Natural killer cell (primary cell): ENCODE measurements around the gene EPB41L3. TPM values are rescaled to one million over a fixed set of nuclear protein-coding genes. Genes with fewer than 3 reads are reported as not detected.

Source experiments
- ATAC-seq, 3 donors: fragments of 150-1000 bp in 2 of 3; fragments of 200-7000 bp in 1 of 3; cut with Tn5 transposase; 1 replicate in 1 of 3; 2 replicates in 2 of 3; pipeline ENCODE4 v1.10.0; 2021; ENCODE audit warnings: mild to moderate bottlenecking in 2 of 3, moderate library complexity in 2 of 3
- DNase-seq, 2 donors: peaks; one replicate each; pipeline versions ENCODE4 v3.0.0 to v3.0.0-alpha.2; 2013 to 2021; ENCODE audit warnings: mixed read lengths in 1 of 2
- H3K27ac ChIP-seq: one replicate; pipeline ENCODE4 v1.5.1; 2013; ENCODE audit warnings: mild to moderate bottlenecking, low read length
- H3K27me3 ChIP-seq: one replicate; pipeline ENCODE4 v1.6.1; 2013; ENCODE audit warnings: low read length; ENCODE audit not compliant: control insufficient read depth, insufficient read depth
- H3K36me3 ChIP-seq: one replicate; pipeline ENCODE4 v1.6.1; 2013; ENCODE audit warnings: low read length; ENCODE audit not compliant: control insufficient read depth, insufficient read depth
- H3K4me1 ChIP-seq: one replicate; pipeline ENCODE4 v1.6.1; 2013; ENCODE audit warnings: low read length; ENCODE audit not compliant: control insufficient read depth, insufficient read depth
- H3K4me3 ChIP-seq: one replicate; pipeline ENCODE4 v1.5.1; 2013; ENCODE audit warnings: low read length
- H3K9me3 ChIP-seq: one replicate; pipeline ENCODE4 v1.6.1; 2013; ENCODE audit warnings: low read length; ENCODE audit not compliant: control insufficient read depth, insufficient read depth
- H3K27ac Mint-ChIP-seq, 2 donors: one replicate each; pipeline ENCODE4 v1.8.0; 2022; ENCODE audit warnings: mild to moderate bottlenecking in 2 of 2, mixed read lengths in 2 of 2, moderate library complexity in 1 of 2
- H3K27me3 Mint-ChIP-seq, 2 donors: one replicate each; pipeline ENCODE4 v1.8.0; 2022; ENCODE audit warnings: low read depth in 2 of 2, mixed read lengths in 2 of 2
- H3K36me3 Mint-ChIP-seq: one replicate; pipeline ENCODE4 v1.8.0; 2022; ENCODE audit warnings: mixed read lengths
- H3K4me1 Mint-ChIP-seq, 2 donors: one replicate each; pipeline ENCODE4 v1.8.0; 2022; ENCODE audit warnings: mixed read lengths in 2 of 2
- H3K4me3 Mint-ChIP-seq: one replicate; pipeline ENCODE4 v1.8.0; 2022; ENCODE audit warnings: mild to moderate bottlenecking, moderate library complexity, mixed read lengths
- H3K9me3 Mint-ChIP-seq, 2 donors: one replicate each; pipeline ENCODE4 v1.8.0; 2022; ENCODE audit warnings: mixed read lengths in 2 of 2
- WGBS: methylation state at CpG from one replicate; pipeline ENCODE4 v1.1.7; 2013; ENCODE audit warnings: missing lambda C conversion rate; ENCODE audit not compliant: insufficient coverage; 5-methylcytosine and 5-hydroxymethylcytosine counted together
- intact Hi-C: fragments of 100-400 bp; cut with micrococcal nuclease; formaldehyde crosslinking; loops from one replicate; pipeline ENCODE4 v1.14.2; 2022
- total RNA-seq, 4 donors: library from RNA; stranded (reverse); fragments of 120-200 nt in 1 of 4; gene quantifications; one replicate each; pipeline versions ENCODE4 v1.2.3 to v1.2.4, GENCODE V29; 2013 to 2022
- TF ChIP-seq, protein P1 (sequence below): fragments of 200-600 bp; IDR thresholded peaks from one replicate; pipeline ENCODE4 v1.8.0; 2022; ENCODE audit warnings: antibody characterized with exemption

Gene EPB41L3
- total RNA-seq, 3 donors from 2014 or later (not counting 1 experiment from before 2014, with no cell fraction given): 3.3 to 6.0 (median 4.4) TPM

DNA sequence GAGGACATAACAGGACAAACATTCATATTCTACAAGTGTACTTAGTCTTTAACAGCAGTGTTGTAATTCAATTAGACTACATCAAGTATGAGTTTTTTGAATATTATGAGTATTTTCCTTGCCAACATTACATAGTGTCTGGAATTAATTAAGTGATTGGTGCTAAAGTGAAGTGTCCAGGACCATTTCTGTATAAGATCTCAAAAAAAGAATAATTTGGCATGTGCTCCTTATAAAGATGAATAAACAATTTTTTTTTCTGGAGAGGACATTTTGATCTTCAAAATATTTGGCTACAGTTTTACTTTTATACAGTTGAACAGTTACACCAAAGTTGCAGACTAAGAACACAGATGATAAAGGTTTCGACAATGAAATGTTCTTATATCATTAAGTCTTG is 15.1 kb upstream of the EPB41L3 start:
- no peak overlapping the region for H3K27ac ChIP-seq
- H3K36me3 ChIP-seq: no peaks in the 10 kb centered on the region
- no peak for ATAC-seq
- H3K27me3 ChIP-seq: no peaks in the 10 kb centered on the region
- no peak overlapping the region for H3K4me3 Mint-ChIP-seq
- H3K4me1 Mint-ChIP-seq: no peaks in the 10 kb centered on the region
- H3K9me3 Mint-ChIP-seq: peaks cover 0 to 5% of the 10 kb centered on the region in 2 donors
- no peaks in the 10 kb centered on the region for H3K36me3 Mint-ChIP-seq
- H3K27ac Mint-ChIP-seq: no peak overlapping the region
- WGBS: no CpG with 5 or more reads among the region's 1 CpG
- intact Hi-C loops: no loop called here
- H3K9me3 ChIP-seq: no peaks in the 10 kb centered on the region
- H3K4me1 ChIP-seq: no peaks in the 10 kb centered on the region
- DNase-seq: no peak
- H3K27me3 Mint-ChIP-seq: peaks cover 0 to 6% of the 10 kb centered on the region in 2 donors
- TF ChIP-seq, protein P1, sequence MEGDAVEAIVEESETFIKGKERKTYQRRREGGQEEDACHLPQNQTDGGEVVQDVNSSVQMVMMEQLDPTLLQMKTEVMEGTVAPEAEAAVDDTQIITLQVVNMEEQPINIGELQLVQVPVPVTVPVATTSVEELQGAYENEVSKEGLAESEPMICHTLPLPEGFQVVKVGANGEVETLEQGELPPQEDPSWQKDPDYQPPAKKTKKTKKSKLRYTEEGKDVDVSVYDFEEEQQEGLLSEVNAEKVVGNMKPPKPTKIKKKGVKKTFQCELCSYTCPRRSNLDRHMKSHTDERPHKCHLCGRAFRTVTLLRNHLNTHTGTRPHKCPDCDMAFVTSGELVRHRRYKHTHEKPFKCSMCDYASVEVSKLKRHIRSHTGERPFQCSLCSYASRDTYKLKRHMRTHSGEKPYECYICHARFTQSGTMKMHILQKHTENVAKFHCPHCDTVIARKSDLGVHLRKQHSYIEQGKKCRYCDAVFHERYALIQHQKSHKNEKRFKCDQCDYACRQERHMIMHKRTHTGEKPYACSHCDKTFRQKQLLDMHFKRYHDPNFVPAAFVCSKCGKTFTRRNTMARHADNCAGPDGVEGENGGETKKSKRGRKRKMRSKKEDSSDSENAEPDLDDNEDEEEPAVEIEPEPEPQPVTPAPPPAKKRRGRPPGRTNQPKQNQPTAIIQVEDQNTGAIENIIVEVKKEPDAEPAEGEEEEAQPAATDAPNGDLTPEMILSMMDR: no peak
- no peak overlapping the region for H3K4me3 ChIP-seq

DNA sequence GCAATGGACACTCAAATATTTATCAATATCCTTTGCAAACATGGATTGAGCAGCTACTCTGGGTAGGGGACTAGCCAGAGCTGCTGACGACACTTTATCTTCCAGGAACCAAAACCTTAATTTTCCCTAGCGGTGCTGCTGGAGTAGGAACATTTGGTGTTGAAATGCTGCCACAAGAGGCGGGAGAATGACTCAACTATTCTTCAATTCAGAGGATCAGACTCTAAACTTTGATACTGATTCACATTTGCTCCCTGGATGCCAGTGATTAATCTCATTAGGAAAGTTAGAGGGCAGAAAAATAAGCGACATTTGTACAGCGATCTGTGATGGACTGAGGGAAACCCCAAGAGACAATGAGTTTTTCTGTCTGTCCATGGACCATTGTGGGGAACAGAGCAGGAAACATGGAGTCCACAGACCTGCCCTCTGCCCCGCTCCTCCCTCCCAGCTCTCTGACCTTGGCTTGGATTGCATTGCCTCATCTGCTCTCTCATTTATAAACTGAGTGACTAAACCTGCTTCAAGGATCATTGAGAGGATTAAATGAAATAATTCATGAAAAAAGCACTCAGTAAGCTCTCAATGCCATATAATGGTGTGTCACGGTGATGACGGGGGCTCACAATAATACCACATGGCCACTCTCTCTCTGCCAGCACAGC is 12.6 kb upstream of the EPB41L3 start:
- Mint-ChIP-seq H3K36me3 (no peaks in the 10 kb centered on the region), H3K9me3 (no peaks in the 10 kb centered on the region), H3K27ac (no peak overlapping the region), H3K4me1 (no peaks in the 10 kb centered on the region), H3K4me3 (no peak overlapping the region), H3K27me3 (peaks cover 0 to 6% of the 10 kb centered on the region in 2 donors)
- no peaks in the 10 kb centered on the region for H3K9me3 ChIP-seq
- no peaks in the 10 kb centered on the region for H3K4me1 ChIP-seq
- no peaks in the 10 kb centered on the region for H3K27me3 ChIP-seq
- H3K36me3 ChIP-seq: no peaks in the 10 kb centered on the region
- WGBS: 93% methylated on average over 8 of the region's 8 CpGs
- DNase-seq: no peak
- intact Hi-C loops: no loop called here
- TF ChIP-seq, protein P1: no peak
- H3K27ac ChIP-seq: no peak overlapping the region
- no peak overlapping the region for H3K4me3 ChIP-seq
- ATAC-seq: no peak

DNA sequence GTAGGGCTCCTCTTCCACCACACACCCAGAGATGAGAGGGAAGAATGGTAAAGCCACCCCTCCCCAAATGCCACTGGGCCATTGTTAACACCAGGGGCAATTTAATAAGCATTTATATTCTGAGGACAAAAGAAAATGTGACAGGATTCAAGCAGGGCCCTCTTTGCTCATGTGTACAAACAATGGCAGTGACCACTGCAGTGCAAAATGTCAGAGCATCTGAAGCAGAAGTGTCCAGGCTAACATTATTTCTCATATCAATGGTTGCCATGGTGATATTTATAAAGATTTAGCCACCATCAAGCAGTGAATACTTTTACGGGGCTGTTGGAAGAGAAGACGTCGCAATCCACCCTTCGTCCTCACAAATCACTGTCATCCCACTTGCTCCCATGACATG is 10.8 kb upstream of the EPB41L3 start:
- Histone ChIP-seq H3K27me3 (no peaks in the 10 kb centered on the region), H3K4me1 (no peaks in the 10 kb centered on the region), H3K36me3 (no peaks in the 10 kb centered on the region), H3K27ac (no peak overlapping the region), H3K9me3 (no peaks in the 10 kb centered on the region), H3K4me3 (no peak overlapping the region)
- H3K4me1 Mint-ChIP-seq: no peaks in the 10 kb centered on the region
- H3K27me3 Mint-ChIP-seq: peaks cover 0 to 9% of the 10 kb centered on the region in 2 donors
- no peak overlapping the region for H3K4me3 Mint-ChIP-seq
- no peaks in the 10 kb centered on the region for H3K36me3 Mint-ChIP-seq
- no peaks in the 10 kb centered on the region for H3K9me3 Mint-ChIP-seq
- DNase-seq (no peak), ATAC-seq (no peak)
- no peak overlapping the region for H3K27ac Mint-ChIP-seq
- intact Hi-C loops: no loop called here
- 97% methylated on average over 4 of the region's 4 CpGs for WGBS
- TF ChIP-seq, protein P1: no peak

DNA sequence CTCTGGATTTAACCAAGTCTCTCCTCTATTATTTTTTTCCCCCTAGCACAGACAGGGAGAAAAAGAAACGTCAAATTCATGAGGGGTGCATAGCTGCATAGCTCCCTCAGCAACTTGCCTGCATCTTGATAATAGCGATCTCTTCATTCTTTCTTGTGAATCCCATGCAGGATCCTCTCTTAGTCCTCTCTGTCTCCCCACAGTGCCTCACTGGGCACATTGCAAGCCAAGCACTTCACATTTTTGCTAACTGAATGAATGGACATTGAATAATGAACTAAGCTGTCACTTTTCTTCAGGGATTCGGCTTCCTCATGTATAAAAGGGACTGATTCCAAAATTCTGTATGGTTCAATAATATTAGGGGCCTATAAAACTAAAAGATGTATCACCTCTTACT is 2.9 kb upstream of the EPB41L3 start:
- Histone ChIP-seq H3K4me1 (no peaks in the 10 kb centered on the region), H3K36me3 (no peaks in the 10 kb centered on the region), H3K27ac (no peak overlapping the region), H3K9me3 (no peaks in the 10 kb centered on the region), H3K27me3 (peaks cover 2% of the 10 kb centered on the region), H3K4me3 (no peak overlapping the region)
- Mint-ChIP-seq H3K27ac (no peak overlapping the region), H3K36me3 (no peaks in the 10 kb centered on the region), H3K9me3 (no peaks in the 10 kb centered on the region), H3K4me3 (no peak overlapping the region), H3K4me1 (no peaks in the 10 kb centered on the region), H3K27me3 (peaks cover 29 to 34% of the 10 kb centered on the region in 2 donors)
- TF ChIP-seq, protein P1: no peak
- DNase-seq: peak in 1 of 2 donors; percentile 25
- intact Hi-C loops: no loop called here
- 29% methylated on average over 2 of the region's 3 CpGs for WGBS
- ATAC-seq: no peak
